LNCAP (cell line): Measurements from ENCODE around the gene MED27.

Source experiments
- TF ChIP-seq, protein P1 (sequence below): fragments of 450-650 bp; IDR thresholded peaks from 2 replicates; pipeline ENCODE4 v1.5.1; 2017; ENCODE audit warnings: mild to moderate bottlenecking

Gene MED27

DNA sequence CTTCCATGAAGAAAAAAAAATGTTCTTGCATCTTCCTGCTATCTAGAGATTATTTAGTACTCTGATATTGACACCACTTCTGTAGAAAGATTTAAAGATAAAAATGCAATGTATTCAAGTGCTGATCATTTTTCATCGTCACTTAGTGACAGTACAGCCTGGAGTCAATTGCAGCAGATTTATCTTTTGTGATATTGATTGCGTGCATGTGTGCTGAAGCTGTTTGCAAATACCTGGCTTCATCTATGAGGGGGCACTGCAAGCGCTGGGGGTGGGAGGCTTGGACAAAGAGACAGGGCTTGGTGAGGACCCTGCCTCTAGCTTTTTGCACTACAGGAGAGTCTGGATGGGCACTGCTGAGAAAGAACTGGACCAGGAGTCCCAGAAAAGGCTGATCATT, 38.0 kb upstream of the MED27 start:
- TF ChIP-seq, protein P1, sequence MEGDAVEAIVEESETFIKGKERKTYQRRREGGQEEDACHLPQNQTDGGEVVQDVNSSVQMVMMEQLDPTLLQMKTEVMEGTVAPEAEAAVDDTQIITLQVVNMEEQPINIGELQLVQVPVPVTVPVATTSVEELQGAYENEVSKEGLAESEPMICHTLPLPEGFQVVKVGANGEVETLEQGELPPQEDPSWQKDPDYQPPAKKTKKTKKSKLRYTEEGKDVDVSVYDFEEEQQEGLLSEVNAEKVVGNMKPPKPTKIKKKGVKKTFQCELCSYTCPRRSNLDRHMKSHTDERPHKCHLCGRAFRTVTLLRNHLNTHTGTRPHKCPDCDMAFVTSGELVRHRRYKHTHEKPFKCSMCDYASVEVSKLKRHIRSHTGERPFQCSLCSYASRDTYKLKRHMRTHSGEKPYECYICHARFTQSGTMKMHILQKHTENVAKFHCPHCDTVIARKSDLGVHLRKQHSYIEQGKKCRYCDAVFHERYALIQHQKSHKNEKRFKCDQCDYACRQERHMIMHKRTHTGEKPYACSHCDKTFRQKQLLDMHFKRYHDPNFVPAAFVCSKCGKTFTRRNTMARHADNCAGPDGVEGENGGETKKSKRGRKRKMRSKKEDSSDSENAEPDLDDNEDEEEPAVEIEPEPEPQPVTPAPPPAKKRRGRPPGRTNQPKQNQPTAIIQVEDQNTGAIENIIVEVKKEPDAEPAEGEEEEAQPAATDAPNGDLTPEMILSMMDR = no peak

DNA sequence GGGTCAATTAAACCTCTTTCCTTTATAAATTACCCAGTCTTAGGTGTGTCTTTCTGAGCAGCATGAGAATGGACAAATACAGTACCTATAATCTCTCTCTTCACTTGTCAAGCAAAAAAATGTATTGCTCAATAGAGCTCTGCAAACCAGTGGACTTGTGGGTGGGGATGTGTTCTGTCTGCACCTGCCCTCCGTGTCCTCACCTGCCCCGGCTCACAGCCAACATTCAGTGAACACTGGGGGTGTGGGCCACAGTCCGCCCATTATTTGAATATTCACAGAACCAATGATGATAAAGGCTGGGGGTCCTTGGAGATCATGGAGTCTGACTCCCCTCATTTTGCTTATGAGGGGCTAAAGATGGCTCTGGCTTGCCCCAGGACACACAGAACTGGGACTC, 36.9 kb upstream of the MED27 start:
- TF ChIP-seq, protein P1 = no peak

DNA sequence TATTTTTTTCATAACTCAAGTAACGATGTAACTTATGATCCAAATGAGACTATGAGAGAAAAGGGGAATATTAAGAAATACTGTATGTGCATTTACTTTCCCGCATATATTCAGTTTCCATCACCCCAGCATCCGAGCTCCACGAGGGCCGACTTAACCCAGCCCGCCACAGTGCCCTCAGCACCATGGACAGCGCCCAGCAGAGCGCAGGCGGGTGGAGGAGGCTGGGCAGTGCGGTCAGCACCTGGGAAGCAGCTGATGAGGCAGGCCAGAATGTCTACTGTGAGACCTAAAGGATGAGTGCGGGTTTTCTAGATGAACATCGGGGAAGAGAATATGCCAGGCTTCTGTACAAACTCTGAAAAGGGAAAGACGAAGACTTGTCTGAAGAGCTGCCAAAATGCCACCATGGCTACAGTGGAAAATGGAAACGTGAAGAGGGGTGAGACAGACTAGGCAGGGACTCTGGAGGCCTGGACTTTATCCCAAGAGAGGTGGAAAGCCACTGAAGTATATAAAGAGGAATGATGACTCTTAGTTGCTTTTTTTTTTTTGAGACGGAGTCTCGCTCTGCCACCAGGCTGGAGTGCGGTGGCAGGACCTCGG, 34.5 kb upstream of the MED27 start:
- TF ChIP-seq, protein P1 = no peak

DNA sequence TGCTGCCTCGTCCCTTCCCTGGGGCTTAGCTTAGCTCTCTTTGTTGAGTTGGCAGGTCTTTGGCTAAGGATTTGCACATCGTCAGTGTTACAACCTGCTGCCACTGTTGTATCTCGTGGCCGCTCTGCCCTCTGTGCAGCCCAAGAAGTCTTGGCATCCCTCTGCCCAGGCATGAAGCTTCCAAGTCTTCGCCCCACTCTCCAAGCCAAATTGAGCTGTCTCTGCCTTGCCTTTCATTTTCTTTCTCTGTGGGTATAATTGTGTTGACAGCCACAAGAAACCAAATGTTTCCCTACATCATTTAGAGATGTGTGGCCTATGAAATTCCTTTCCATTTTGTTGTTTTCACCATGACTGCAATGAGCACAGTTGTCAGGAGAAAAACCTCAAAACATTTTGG, 29.6 kb upstream of the MED27 start:
- TF ChIP-seq, protein P1 = no peak

DNA sequence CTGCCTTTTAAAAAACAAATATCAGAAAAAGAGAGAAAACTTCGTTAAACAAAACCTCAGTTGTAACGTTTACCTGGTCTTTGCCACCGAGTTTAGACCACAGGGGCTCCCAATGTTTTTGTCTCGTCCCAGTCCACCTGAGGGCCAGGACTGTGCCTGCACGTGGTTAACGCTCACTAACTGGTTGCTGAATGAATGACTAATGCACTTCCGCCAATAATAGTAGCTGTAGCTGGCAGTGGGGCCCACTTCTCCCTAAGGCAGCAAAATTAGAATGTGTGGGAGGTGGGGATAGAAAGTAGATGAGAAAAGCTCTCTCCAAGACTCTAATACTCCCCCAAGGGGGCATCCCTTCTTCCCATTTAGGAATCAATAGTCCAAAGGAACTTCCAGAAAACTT, 29.1 kb upstream of the MED27 start:
- TF ChIP-seq, protein P1 = no peak

DNA sequence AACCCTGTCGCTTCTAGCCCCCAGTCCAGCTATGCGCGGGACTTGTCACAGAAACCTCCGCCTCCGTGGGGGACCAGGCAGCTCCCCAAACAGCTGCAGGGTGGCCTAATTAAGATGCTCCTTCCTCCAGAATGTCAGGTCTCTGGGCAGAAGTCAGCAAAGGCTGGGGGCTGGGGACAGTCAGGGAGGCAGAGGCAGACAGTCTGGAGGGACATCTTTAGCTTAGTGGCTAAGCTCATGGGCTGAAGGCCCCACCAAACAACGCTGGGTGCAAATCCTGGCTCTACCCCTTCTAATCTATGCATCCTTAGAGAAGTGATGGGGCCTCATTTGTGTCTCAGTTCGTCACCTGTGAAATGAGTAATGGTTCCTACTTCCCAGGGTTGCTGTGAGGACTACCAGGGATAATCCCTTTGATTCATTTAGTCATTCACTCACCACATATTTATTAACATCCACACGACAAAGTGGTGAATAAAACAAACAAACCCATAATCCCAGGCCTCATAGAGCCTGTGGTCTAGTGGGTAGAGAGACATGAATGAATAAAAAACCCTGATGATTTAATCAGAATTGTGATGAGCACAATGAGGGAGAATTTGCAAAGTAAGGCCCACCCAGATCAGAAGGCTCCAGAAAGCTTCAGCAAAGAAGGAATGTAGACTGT, 20.2 kb upstream of the MED27 start:
- TF ChIP-seq, protein P1 = no peak

DNA sequence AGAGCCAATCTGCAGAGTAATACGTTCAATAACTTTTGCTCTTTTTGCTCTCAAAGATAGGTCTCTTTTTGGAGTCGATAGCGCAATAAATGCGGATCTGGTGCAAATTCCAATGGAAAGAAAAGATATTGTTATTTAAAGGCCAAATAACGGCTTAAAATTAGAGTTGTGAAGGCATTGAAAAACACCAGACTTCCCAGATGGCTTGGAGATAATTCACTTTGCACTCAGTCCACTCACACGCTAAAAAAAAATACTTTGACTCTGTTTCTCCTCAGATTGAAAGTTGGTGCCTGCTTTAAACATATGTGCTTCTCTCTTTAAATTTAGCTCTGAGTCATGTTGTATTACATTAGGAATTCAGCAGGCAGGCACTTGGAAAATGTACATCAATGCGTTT, 19.5 kb upstream of the MED27 start:
- TF ChIP-seq, protein P1 = no peak
